IPS DF 6.9 (cell line): Measurements from ENCODE around the gene AGAP3.

ENCODE experiments used
- DNase-seq: peaks from one replicate; pipeline ENCODE4 v3.0.0-alpha.2; 2013; ENCODE audit warnings: low read depth, low spot score
- H3K27ac ChIP-seq: one replicate; pipeline ENCODE4 v1.5.1; 2013; ENCODE audit warnings: low read length, control low read depth
- H3K27me3 ChIP-seq: 2 replicates; pipeline ENCODE4 v1.6.1; 2013; ENCODE audit warnings: mild to moderate bottlenecking, low read length; ENCODE audit not compliant: control insufficient read depth, insufficient read depth
- H3K36me3 ChIP-seq: 2 replicates; pipeline ENCODE4 v1.6.1; 2013; ENCODE audit warnings: low read length; ENCODE audit not compliant: control insufficient read depth, insufficient read depth
- H3K4me1 ChIP-seq: 2 replicates; pipeline ENCODE4 v1.6.1; 2013; ENCODE audit warnings: low read length; ENCODE audit not compliant: control insufficient read depth, insufficient read depth
- H3K4me3 ChIP-seq: 2 replicates; pipeline ENCODE4 v1.5.1; 2013; ENCODE audit warnings: mild to moderate bottlenecking, low read length
- H3K9me3 ChIP-seq: 2 replicates; pipeline ENCODE4 v1.6.1; 2013; ENCODE audit warnings: low read length, inconsistent platforms; ENCODE audit not compliant: control insufficient read depth, insufficient read depth
- WGBS: extraction: QIAGEN DNeasy Blood & Tissue Kit; methylation state at CpG from one replicate; pipeline ENCODE4 v1.1.7; 2013; ENCODE audit warnings: mixed read lengths, missing lambda C conversion rate; ENCODE audit not compliant: insufficient read length, insufficient coverage; 5-methylcytosine and 5-hydroxymethylcytosine counted together

Gene AGAP3

DNA sequence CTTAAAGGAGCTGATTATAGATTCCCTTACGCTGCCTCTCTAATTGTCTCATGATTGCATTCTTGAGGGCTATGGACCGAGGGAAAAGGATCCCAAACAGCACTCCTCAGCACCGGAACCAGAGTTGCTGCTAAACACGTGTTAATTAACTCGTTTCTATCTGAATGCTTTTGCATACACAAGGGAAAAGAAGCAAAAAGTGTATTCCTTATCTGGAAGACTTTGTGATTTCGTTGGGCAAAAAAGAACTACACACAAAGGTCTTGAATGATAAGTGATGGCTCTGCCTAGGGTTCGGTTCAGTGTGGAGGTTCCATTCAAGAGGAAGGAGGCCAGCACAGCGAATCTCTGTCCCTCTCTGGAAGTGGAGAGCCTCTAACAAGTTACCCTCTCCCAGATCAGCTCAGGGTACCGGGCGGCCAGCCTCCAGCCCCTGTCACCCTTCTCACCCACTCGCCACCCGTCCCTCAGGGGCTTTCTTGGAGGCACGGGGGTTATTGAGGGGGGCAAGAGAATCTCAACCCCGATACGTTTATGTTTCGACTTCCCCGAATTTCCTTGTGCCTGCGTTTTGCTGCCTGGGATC lies 27.4 kb upstream of the AGAP3 start:
- no CpG with 5 or more reads among the region's 18 CpGs for WGBS
- no peak for DNase-seq
- Histone ChIP-seq H3K27me3 (no peaks in the 10 kb centered on the region), H3K36me3 (no peaks in the 10 kb centered on the region), H3K4me1 (peaks cover 15% of the 10 kb centered on the region), H3K4me3 (peak overlapping the region; percentile 75; the same call in 1 of the 2 replicates), H3K27ac (no peak overlapping the region), H3K9me3 (no peaks in the 10 kb centered on the region)

DNA sequence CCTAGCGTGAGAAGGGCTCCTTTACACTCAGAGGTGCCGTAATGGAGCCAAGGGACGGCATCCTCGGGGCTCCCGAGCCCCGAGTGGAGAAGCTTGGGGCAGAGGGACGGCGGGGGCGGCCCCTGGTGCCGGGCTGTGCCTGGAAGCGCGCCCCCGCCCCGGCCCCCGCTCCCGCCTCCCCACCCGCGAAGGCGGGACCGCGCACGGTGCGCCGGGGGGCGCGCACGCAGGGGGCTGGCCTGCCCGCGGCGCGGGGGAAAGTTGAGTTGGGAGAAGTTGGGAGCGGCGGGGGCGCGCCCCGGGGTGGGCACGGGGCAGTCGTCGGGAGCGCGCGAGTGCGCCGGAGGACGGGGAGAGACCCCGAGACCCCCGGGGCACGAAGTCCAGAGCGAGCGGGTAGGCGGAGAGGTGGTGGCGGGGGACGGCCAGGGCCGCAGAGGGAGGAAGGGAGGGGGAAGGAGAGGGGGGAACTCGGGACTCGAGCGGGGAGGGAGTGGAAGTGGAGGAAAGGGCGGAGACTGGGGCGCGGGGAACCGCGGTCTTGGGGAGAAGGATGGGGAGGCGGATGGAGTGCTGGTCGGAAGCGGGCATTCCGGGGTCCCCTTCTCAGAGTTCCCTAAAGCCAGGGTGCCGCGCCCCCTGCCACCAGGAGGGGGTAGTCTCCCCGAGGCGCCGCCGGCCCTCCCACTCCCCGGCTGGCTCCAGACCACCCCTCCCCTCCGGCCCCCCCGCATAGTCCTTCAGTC lies 26.7 kb upstream of the AGAP3 start, which contains the start of gene SLC4A2:
SLC4A2 (plus strand) TSS at position 223 of the 746 bp plus-strand sequence. CDS start 2,399 bp downstream, outside the sequence.
- H3K4me1 ChIP-seq, result peaks cover 15% of the 10 kb centered on the region
- DNase-seq, result no peak

DNA sequence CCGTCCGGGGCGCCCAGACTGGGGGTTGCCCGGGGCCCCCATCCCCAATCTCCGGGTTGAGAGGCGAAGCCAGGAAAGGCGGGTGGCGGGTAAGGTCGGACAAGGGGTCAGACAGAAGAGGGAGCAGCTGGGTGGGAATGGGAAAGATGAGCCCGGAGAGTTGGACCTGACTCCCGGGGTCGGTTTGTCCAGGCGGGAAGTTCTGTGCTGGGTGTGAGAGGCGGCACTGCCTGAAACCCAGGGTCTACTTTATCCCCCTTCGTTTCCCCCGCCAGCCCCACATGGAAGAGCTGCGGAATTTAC lies 26.2 kb upstream of the AGAP3 start:
- H3K4me3 ChIP-seq, result peak overlapping the region; percentile 75

More for the DNA sequence above, 26.7 kb upstream of the AGAP3 start, which contains the start of gene SLC4A2:
- WGBS, result no CpG with 5 or more reads among the region's 75 CpGs
- Histone ChIP-seq H3K27me3 (no peaks in the 10 kb centered on the region), H3K36me3 (peaks cover under 1% of the 10 kb centered on the region; the same call in 1 of the 2 replicates), H3K27ac (no peak within 1 kb of the TSS), H3K4me3 (peak within 1 kb of the TSS; percentile 75), H3K9me3 (no peaks in the 10 kb centered on the region)

DNA sequence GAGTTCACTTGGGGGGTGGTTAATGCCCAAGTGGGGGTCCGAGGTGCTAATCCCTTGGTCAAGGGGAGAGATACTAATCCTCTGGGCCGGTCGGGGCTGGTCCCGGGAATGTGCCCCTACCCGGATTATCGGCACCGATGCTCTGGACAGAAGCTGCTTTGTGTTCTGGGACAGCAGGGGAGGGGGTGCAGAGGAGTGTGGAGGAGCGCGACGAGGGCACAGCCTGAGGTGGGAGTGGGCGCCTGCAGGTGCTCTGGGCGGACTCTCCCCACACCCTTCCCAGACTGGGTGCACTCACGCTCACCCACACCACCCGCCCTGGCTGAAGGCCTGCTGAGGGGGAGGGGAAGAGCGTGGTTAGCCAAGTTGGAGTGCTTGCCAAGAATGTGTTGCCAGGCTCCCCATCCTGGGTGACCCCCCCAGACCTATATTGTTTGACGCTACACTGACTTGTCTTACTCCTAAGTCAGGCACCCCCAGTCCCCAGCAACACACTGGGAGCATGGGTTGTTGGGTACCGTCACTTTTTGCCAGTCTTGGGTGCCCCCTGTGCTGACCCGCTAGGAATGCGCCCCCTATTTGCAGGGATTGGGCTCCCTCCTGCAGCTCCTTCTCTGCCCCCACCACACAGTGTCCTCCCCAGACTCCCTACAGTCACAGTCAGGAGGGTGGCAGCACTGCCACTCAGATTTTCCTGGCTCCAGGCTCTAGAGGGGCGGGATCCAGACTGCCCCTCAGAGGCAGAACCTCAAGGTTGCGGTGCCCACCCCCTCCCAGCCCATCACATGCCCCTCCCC lies 25.7 kb upstream of the AGAP3 start:
- H3K36me3 ChIP-seq, result peaks cover 11% of the 10 kb centered on the region; the same call in 1 of the 2 replicates
- WGBS, result no CpG with 5 or more reads among the region's 21 CpGs
- peak overlapping the region; percentile 75; the same call in 1 of the 2 replicates for H3K4me3 ChIP-seq
- H3K27me3 ChIP-seq, result no peaks in the 10 kb centered on the region
- H3K4me1 ChIP-seq, result peaks cover 15% of the 10 kb centered on the region
- H3K9me3 ChIP-seq, result no peaks in the 10 kb centered on the region
- DNase-seq, result no peak
- H3K27ac ChIP-seq, result no peak overlapping the region

More for the DNA sequence above, 26.2 kb upstream of the AGAP3 start:
- DNase-seq, result no peak
- no peak overlapping the region for H3K27ac ChIP-seq
- H3K27me3 ChIP-seq, result no peaks in the 10 kb centered on the region
- H3K36me3 ChIP-seq, result peaks cover 6% of the 10 kb centered on the region; the same call in 1 of the 2 replicates
- no CpG with 5 or more reads among the region's 17 CpGs for WGBS
- H3K4me1 ChIP-seq, result peaks cover 15% of the 10 kb centered on the region
- H3K9me3 ChIP-seq, result no peaks in the 10 kb centered on the region

DNA sequence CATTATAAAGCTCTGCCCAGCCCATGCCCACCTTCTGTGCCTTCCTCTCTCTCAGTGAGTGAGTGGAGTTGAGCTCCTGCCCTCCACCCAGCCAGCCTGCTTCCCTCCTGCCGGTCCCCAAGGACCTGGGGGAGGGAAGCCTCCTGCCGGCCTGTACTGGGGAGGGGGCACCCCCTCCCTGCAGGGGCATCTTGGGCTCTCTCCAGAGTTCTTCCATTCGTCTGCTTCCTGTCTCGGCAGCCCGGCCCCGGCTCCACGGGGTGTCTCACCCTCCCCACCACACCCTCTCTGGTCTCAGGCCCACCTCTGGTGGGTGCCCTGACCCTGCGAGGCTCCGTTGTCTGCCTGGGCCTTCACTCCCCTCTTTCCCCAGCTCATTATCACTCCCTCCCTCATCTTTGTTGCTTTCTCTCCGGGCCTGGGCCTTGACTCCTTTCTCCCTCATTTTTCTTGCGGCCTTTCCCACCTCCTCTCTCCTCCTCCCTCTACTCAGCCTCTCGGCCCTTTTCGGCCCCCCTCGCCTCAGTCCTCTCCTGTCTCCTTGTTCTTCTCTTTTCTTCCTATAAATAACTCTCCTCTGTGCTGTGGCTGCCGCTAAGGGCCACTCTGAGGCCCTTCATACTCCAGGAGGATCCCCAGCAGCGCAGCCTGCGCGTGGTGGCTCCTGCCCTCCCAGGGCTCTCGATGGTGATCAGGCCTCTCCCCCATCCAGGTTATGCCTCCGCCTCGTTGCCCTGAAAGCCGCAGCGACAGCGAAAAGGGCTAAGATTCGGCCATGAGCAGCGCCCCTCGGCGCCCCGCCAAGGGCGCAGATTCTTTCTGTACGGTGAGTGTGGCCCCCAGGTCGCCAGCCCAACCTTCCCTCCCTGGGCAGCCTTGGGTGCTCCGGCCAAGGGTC lies 24.8 kb upstream of the AGAP3 start:
- Histone ChIP-seq H3K36me3 (peaks cover 11% of the 10 kb centered on the region; the same call in 1 of the 2 replicates), H3K27ac (no peak overlapping the region), H3K4me3 (peak overlapping the region; percentile 6; the same call in 1 of the 2 replicates), H3K27me3 (no peaks in the 10 kb centered on the region), H3K9me3 (no peaks in the 10 kb centered on the region), H3K4me1 (peaks cover 15% of the 10 kb centered on the region)
- DNase-seq, result no peak
- no CpG with 5 or more reads among the region's 33 CpGs for whole genome bisulfite sequencing

DNA sequence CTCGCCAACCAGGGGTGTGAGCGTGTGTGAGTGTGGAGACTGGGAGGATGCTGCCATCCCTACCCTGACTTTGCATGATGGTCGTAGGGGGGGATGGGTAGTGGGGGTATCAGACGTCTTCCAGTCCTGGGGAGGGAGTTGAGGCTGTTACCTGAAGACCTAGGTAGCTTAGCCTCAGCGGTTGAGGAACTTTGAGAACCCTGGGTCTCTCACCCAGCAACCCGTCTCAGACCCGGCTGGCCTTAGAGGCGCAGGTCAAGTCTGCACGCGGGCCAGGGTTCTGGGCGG lies 24.2 kb upstream of the AGAP3 start:
- no CpG with 5 or more reads among the region's 11 CpGs for WGBS

DNA sequence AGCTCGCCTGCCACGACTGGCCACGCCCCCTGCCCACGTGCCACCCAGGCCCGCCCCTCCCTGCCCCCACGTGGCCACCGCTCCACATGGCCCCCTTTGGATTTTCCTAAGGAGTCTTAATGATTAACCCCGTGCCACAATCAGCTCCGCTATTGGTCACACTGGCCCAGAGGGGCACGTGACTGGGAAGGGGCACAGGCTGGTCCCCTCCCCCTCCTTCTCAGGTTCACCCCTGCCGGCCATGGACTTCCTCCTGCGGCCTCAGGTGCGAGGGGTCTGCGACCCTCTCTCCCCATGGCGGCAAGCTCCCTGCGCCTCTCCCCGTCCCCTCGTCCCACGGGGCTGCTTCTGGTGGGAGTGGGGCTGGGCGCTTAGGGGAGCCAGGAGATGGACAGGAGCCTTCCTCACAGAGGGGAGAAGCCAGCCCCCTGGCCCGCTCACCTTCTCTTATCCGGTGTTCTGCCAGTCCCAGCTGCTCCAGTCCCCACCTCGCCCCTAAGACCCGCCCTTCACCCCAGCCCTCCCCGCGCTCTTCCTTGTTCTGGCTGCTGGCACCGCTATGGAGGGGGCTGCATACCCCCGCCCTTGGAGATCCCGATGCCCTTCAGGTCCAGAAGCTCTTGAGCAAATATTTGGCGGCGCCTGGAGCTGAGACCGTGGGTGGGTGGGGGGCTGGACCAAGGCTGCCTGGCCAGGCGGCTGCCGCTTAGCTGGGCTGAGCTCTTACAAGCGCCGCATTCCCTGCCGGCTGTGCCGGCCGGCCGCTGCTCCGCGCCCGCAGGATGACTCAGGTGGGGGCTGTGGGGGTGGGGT lies 23.7 kb upstream of the AGAP3 start:
- no CpG with 5 or more reads among the region's 43 CpGs for WGBS
- Histone ChIP-seq H3K4me3 (peak overlapping the region; percentile 57; the same call in 1 of the 2 replicates), H3K27me3 (no peaks in the 10 kb centered on the region), H3K4me1 (peaks cover 16% of the 10 kb centered on the region), H3K36me3 (peaks cover 16% of the 10 kb centered on the region; the same call in 1 of the 2 replicates), H3K27ac (no peak overlapping the region), H3K9me3 (no peaks in the 10 kb centered on the region)
- DNase-seq, result no peak

More for the DNA sequence above, 24.2 kb upstream of the AGAP3 start:
- Histone ChIP-seq H3K27me3 (no peaks in the 10 kb centered on the region), H3K9me3 (no peaks in the 10 kb centered on the region), H3K4me3 (peak overlapping the region; percentile 6; the same call in 1 of the 2 replicates), H3K36me3 (peaks cover 11% of the 10 kb centered on the region; the same call in 1 of the 2 replicates), H3K4me1 (peaks cover 14% of the 10 kb centered on the region), H3K27ac (no peak overlapping the region)
- no peak for DNase-seq

DNA sequence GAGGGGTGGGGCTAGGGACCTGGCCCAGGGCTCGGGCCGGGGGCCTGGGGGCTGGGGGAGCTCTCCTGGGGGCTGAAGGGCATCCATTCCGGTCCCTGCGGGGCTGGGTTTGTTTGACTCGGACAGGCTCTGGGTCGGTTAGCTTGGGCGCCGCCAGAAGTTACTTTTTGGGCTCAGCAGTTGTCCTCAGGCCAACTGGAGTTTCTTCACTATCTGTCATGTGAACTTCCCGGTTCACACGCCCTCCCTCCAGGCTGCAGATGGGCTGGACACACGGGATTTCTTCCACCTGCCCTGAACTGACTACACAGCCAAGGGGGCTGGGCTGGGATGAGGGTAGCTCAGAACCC lies 23.1 kb upstream of the AGAP3 start:
- no peaks in the 10 kb centered on the region for H3K27me3 ChIP-seq
- peak overlapping the region; percentile 23; the same call in 1 of the 2 replicates for H3K4me3 ChIP-seq
- no peak for DNase-seq
- WGBS, result no CpG with 5 or more reads among the region's 11 CpGs
- no peak overlapping the region for H3K27ac ChIP-seq
- peaks cover 16% of the 10 kb centered on the region; the same call in 1 of the 2 replicates for H3K36me3 ChIP-seq
- no peaks in the 10 kb centered on the region for H3K9me3 ChIP-seq
- peaks cover 18% of the 10 kb centered on the region for H3K4me1 ChIP-seq

DNA sequence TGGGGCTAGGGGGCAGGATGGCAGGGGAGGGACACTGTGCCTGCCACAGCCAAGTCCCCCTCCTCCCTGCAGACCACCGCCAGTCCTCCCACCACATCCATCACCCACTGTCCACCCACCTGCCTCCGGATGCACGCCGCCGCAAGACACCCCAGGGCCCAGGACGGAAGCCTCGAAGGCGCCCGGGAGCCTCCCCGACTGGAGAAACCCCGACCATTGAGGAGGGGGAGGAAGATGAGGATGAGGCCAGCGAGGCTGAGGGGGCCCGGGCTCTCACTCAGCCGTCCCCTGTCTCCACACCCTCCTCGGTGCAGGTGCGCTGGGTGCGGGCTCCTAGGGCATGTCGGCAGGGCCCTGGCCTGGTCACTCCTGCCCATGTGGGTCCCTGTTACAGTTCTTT lies 21.8 kb upstream of the AGAP3 start:
- Histone ChIP-seq H3K4me3 (no peak overlapping the region), H3K27ac (no peak overlapping the region), H3K9me3 (no peaks in the 10 kb centered on the region), H3K36me3 (peaks cover 19% of the 10 kb centered on the region; the same call in 1 of the 2 replicates), H3K27me3 (no peaks in the 10 kb centered on the region), H3K4me1 (peaks cover 18% of the 10 kb centered on the region)
- no peak for DNase-seq
- no CpG with 5 or more reads among the region's 18 CpGs for WGBS
